A549 (cell line): ENCODE data around the gene HOXA4.

Source experiments
- CEBPB ChIP-seq, 2 experiments: fragments of >200 bp in 1 of 2; sonication (Bioruptor Twin) in 1 of 2; formaldehyde crosslinking in 1 of 2; IDR thresholded peaks; 2 replicates each; pipeline ENCODE4 v1.6.1; 2012 to 2016
- CHD2 ChIP-seq: fragments of 150-350 bp; IDR thresholded peaks from 2 replicates; pipeline ENCODE4 v1.6.1; 2014; ENCODE audit warnings: low read length; ENCODE audit not compliant: partially characterized antibody
- KDM1A ChIP-seq: fragments of 200-600 bp; sonication (generic); IDR thresholded peaks from 2 replicates; pipeline ENCODE4 v1.6.1; 2016; ENCODE audit warnings: low read depth, mild to moderate bottlenecking
- MYC ChIP-seq: IDR thresholded peaks from 2 replicates; pipeline ENCODE4 v1.6.1; 2012; ENCODE audit warnings: mild to moderate bottlenecking, inconsistent platforms, low read length, improper control_type of control experiment, borderline replicate concordance
- POLR2A ChIP-seq: IDR thresholded peaks from 2 replicates; pipeline ENCODE4 v1.6.1; 2012; ENCODE audit warnings: mild to moderate bottlenecking, low read length
- POLR2AphosphoS2 ChIP-seq: conservative IDR thresholded peaks from 2 replicates; pipeline ENCODE4 v1.6.1; 2012; ENCODE audit warnings: low read length, improper control_type of control experiment, inconsistent platforms
- RAD21 ChIP-seq, 2 experiments: fragments of >200 bp in 1 of 2; sonication (Bioruptor Twin) in 1 of 2; formaldehyde crosslinking in 1 of 2; IDR thresholded peaks in 1 of 2; conservative IDR thresholded peaks in 1 of 2; 2 replicates in 1 of 2; 3 replicates in 1 of 2; pipeline ENCODE4 v1.6.1; 2012 to 2018; ENCODE audit warnings: inconsistent platforms in 1 of 2
- SMC3 ChIP-seq: fragments of >200 bp; sonication (Bioruptor Twin); formaldehyde crosslinking; IDR thresholded peaks from 3 replicates; pipeline ENCODE4 v1.6.1; 2018; ENCODE audit warnings: inconsistent platforms
- TF ChIP-seq, protein P1 (sequence below): fragments of >200 bp; sonication (Bioruptor Twin); formaldehyde crosslinking; IDR thresholded peaks from 3 replicates; pipeline ENCODE4 v1.5.1; 2016

DNA sequence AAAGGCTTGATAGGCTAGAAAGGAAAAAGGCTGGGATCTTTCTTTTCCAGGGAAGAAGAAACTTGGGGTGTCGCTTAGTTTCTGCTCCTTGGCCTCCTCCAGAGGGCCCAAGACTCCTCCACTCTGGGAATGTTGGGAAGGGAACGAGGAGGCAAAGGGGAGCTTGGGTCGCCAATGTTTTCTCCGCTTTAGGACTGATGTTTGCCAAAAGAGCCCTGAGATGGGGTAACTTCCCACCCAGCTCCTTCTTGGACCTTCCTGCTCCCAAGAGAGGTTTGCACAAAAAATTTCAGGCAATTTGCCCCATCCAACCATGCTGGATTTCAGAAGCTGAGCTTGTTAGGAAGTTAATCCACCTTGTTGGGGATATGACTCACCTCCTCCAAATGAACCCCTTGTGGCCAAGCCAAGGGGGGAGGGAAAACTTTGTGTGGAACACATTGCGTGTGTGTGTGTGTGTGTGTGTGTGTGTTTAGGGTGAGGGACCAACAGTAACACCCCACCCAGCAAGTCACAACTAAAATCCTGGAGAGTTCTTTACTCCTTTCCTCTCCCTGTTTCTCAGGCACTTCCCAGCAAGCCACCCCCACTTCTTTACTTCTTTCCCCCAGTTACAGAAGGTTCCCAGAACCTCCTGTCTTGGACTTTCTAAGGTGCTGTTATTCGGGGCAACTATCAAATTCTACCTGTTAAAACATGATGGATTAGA lies 19.4 kb downstream of the HOXA4 start:
- TF ChIP-seq POLR2AphosphoS2 (no peak), MYC (no peak), SMC3 (no peak), CEBPB (IDR thresholded peaks at IDR 0.05) (no peak), KDM1A (no peak), RAD21 (conservative IDR thresholded peaks at IDR 0.05 in 1 of 2, IDR thresholded peaks at IDR 0.05 in 1 of 2) (no peak), CHD2 (no peak), POLR2A (no peak)
- TF ChIP-seq, protein P1, sequence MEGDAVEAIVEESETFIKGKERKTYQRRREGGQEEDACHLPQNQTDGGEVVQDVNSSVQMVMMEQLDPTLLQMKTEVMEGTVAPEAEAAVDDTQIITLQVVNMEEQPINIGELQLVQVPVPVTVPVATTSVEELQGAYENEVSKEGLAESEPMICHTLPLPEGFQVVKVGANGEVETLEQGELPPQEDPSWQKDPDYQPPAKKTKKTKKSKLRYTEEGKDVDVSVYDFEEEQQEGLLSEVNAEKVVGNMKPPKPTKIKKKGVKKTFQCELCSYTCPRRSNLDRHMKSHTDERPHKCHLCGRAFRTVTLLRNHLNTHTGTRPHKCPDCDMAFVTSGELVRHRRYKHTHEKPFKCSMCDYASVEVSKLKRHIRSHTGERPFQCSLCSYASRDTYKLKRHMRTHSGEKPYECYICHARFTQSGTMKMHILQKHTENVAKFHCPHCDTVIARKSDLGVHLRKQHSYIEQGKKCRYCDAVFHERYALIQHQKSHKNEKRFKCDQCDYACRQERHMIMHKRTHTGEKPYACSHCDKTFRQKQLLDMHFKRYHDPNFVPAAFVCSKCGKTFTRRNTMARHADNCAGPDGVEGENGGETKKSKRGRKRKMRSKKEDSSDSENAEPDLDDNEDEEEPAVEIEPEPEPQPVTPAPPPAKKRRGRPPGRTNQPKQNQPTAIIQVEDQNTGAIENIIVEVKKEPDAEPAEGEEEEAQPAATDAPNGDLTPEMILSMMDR = no peak
